GM20000 (cell line): Measurements from ENCODE around the gene CENPO.
A peak's percentile ranks its signal among the peaks of the same experiment; 100 is the strongest.
"Not testable (repeated sequence)": the region's sequence is repeated elsewhere in the genome, so short reads cannot be mapped to it uniquely, and the experiment has no call there.

ENCODE experiments used
- DNase-seq: peaks from one replicate; pipeline ENCODE4 v3.0.0; 2012; ENCODE audit warnings: low spot score
- CTCF ChIP-seq: IDR thresholded peaks from 2 replicates; pipeline ENCODE4 v1.5.1; 2012; ENCODE audit warnings: mild to moderate bottlenecking, control low read depth; ENCODE audit errors: extremely low read depth, missing control alignments

The CENPO gene

GRCh38 chr2:24787532-24787931 is 5.7 kb upstream of the CENPO start:
- TF ChIP-seq CTCF, result no peak
- DNase-seq, result no peak

- TF ChIP-seq CTCF, result no peak
- no peak for DNase-seq
Observed at GRCh38 chr2:24788816-24789215, 4.4 kb upstream of the CENPO start.

- DNase-seq, result no peak
- no peak for TF ChIP-seq CTCF
Observed at GRCh38 chr2:24791452-24791851, 1.8 kb upstream of the CENPO start.

- DNase-seq, result no peak
- no peak for TF ChIP-seq CTCF
Observed at GRCh38 chr2:24792542-24792873, 717 bp upstream of the CENPO start.

- DNase-seq, result peak; percentile 19
- TF ChIP-seq CTCF, result no peak
Observed at GRCh38 chr2:24793761-24794435, 673 bp downstream of the CENPO start.

- no peak for DNase-seq
- TF ChIP-seq CTCF, result no peak
Observed at GRCh38 chr2:24797644-24798043, 4.4 kb downstream of the CENPO start.

- DNase-seq, result not testable (repeated sequence)
Observed at GRCh38 chr2:24800487-24800886, 7.3 kb downstream of the CENPO start.

GRCh38 chr2:24805811-24806660 is 12.8 kb downstream of the CENPO start:
- not testable (repeated sequence) for DNase-seq
